Mucosa of gallbladder (tissue), 1 donor: Measurements from ENCODE around the gene ENTR1. TPM values are rescaled to one million over a fixed set of nuclear protein-coding genes. Genes with fewer than 3 reads are reported as not detected.
A peak's percentile ranks its signal among the peaks of the same experiment; 100 is the strongest.

Experiments
- DNase-seq: peaks from one replicate; pipeline ENCODE4 v3.0.0-alpha.2; 2020; ENCODE audit warnings: low spot score
- total RNA-seq: library from RNA; stranded (reverse); gene quantifications from one replicate; pipeline ENCODE4 v1.2.1, GENCODE V29; 2021
- donor health status: DM: no; HTN: no; CAD: no.

The ENTR1 gene
- total RNA-seq, 1 donor from 2014 or later = 38.8 TPM

- no peak for DNase-seq
Measured at GRCh38 chr9:136377341-136378169, 32.9 kb downstream of the ENTR1 start.

- DNase-seq = no peak
Measured at GRCh38 chr9:136376457-136376856, 34.0 kb downstream of the ENTR1 start.

GRCh38 chr9:136375096-136375495 is 35.3 kb downstream of the ENTR1 start:
- no peak for DNase-seq

- no peak for DNase-seq
Measured at GRCh38 chr9:136374183-136374575, 36.2 kb downstream of the ENTR1 start.

GRCh38 chr9:136373300-136374182 is 36.9 kb downstream of the ENTR1 start, which contains the start of gene CARD9:
TSS of gene CARD9 (minus strand) at chr9:136373669. CDS start at chr9:136372078, 1,591 bp downstream.
- peak; percentile 49 for DNase-seq

- peak; percentile 67 for DNase-seq
Measured at GRCh38 chr9:136372561-136373299, 37.7 kb downstream of the ENTR1 start.

- no peak for DNase-seq
Measured at GRCh38 chr9:136372006-136372405, 38.4 kb downstream of the ENTR1 start.

GRCh38 chr9:136371533-136371880 is 38.9 kb downstream of the ENTR1 start:
- DNase-seq = no peak

- no peak for DNase-seq
Measured at GRCh38 chr9:136370687-136371532, 39.5 kb downstream of the ENTR1 start.

- DNase-seq = no peak
Measured at GRCh38 chr9:136370037-136370436, 40.4 kb downstream of the ENTR1 start.

GRCh38 chr9:136368190-136368589 is 42.2 kb downstream of the ENTR1 start:
- no peak for DNase-seq

- DNase-seq = no peak
Measured at GRCh38 chr9:136367296-136368145, 42.9 kb downstream of the ENTR1 start.

GRCh38 chr9:136366826-136367225 is 43.6 kb downstream of the ENTR1 start:
- no peak for DNase-seq

- DNase-seq = no peak
Measured at GRCh38 chr9:136365775-136366222, 44.6 kb downstream of the ENTR1 start.

- no peak for DNase-seq
Measured at GRCh38 chr9:136364942-136365774, 45.3 kb downstream of the ENTR1 start.

GRCh38 chr9:136363949-136364748 is 46.3 kb downstream of the ENTR1 start:
- no peak for DNase-seq

- DNase-seq = peak; percentile 97
Measured at GRCh38 chr9:136363106-136363948, 47.1 kb downstream of the ENTR1 start, which contains the start of gene DNLZ. TSS of gene DNLZ (minus strand) at chr9:136363744. CDS start at chr9:136363714, 30 bp downstream.
